Osteoblast (primary cell): ENCODE measurements around the gene PPP2R5C. TPM values are rescaled to one million over a fixed set of nuclear protein-coding genes. Genes with fewer than 3 reads are reported as not detected.

ENCODE experiments used
- DNase-seq: peaks from one replicate; pipeline ENCODE4 v3.0.0; 2011; ENCODE audit warnings: low spot score, mixed read lengths; ENCODE audit not compliant: insufficient read length; ENCODE audit errors: missing footprints
- H2AFZ ChIP-seq: 2 replicates; pipeline ENCODE4 v1.6.0; 2011; ENCODE audit warnings: mild to moderate bottlenecking, low read length
- H3K27ac ChIP-seq: 2 replicates; pipeline ENCODE4 v1.5.1; 2011; ENCODE audit warnings: mild to moderate bottlenecking, low read depth, low read length, moderate library complexity
- H3K27me3 ChIP-seq: 2 replicates; pipeline ENCODE4 v1.6.0; 2012; ENCODE audit warnings: mild to moderate bottlenecking, control low read depth, inconsistent platforms, low read length, moderate library complexity; ENCODE audit not compliant: insufficient read depth
- H3K36me3 ChIP-seq: 2 replicates; pipeline ENCODE4 v1.5.1; 2011; ENCODE audit warnings: mild to moderate bottlenecking, low read length, control low read depth, moderate library complexity; ENCODE audit not compliant: insufficient read depth
- H3K4me1 ChIP-seq: 2 replicates; pipeline ENCODE4 v1.5.1; 2011; ENCODE audit warnings: mild to moderate bottlenecking, low read length, control low read depth, moderate library complexity; ENCODE audit not compliant: insufficient read depth
- H3K4me2 ChIP-seq: 2 replicates; pipeline ENCODE4 v1.6.0; 2011; ENCODE audit warnings: mild to moderate bottlenecking, low read length; ENCODE audit not compliant: insufficient read depth
- H3K4me3 ChIP-seq: fragments of 200-600 bp; sonication (generic); 3 replicates; pipeline ENCODE4 v1.5.1; 2012; ENCODE audit warnings: mild to moderate bottlenecking, low read length, inconsistent platforms; ENCODE audit not compliant: insufficient read depth
- H3K79me2 ChIP-seq: 2 replicates; pipeline ENCODE4 v1.6.0; 2012; ENCODE audit warnings: mild to moderate bottlenecking, low read length, control low read depth, inconsistent platforms; ENCODE audit not compliant: insufficient read depth
- H3K9me3 ChIP-seq: 2 replicates; pipeline ENCODE4 v1.5.1; 2011; ENCODE audit warnings: low read depth, low read length, control low read depth
- H4K20me1 ChIP-seq: 2 replicates; pipeline ENCODE4 v1.6.0; 2012; ENCODE audit warnings: mild to moderate bottlenecking, low read length, control low read depth; ENCODE audit not compliant: insufficient read depth
- total RNA-seq: library from RNA; depleted of rRNA; stranded (reverse); fragments of >200 nt; gene quantifications from 2 replicates; pipeline ENCODE4 v1.2.3, GENCODE V29; 2012
- TF ChIP-seq, protein P1 (sequence below): IDR thresholded peaks from 2 replicates; pipeline ENCODE4 v1.5.1; 2011; ENCODE audit warnings: mild to moderate bottlenecking, low read depth, low read length, moderate library complexity; ENCODE audit errors: extremely low read depth

The PPP2R5C gene
- total RNA-seq, 1 donor, result 101 TPM

DNA sequence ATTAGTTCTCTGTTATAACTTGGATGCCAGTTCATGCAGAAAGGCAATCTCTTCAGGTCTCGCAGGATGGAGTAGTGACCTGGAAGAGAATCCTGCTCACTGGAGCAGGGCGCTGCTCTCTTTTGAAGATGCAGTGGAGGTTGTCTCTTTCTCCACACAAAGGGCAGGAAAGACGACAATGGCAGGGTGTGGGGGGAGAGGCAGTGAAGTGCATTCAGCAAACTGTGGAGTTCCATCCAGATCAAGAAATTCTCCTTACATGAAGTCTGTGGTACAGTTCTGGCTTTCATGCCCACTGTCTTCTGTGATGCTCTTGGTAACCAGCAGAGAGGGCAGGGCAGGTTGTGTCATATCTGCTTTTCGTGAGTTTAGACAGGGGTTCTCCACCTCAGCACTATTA is 6.6 kb upstream of the PPP2R5C start:
- DNase-seq, result no peak
- H3K27ac ChIP-seq, result no peak overlapping the region
- no peaks in the 10 kb centered on the region for H3K9me3 ChIP-seq
- peaks cover 61% of the 10 kb centered on the region for H3K27me3 ChIP-seq
- no peaks in the 10 kb centered on the region for H3K36me3 ChIP-seq
- H4K20me1 ChIP-seq, result no peaks in the 10 kb centered on the region
- TF ChIP-seq, protein P1, sequence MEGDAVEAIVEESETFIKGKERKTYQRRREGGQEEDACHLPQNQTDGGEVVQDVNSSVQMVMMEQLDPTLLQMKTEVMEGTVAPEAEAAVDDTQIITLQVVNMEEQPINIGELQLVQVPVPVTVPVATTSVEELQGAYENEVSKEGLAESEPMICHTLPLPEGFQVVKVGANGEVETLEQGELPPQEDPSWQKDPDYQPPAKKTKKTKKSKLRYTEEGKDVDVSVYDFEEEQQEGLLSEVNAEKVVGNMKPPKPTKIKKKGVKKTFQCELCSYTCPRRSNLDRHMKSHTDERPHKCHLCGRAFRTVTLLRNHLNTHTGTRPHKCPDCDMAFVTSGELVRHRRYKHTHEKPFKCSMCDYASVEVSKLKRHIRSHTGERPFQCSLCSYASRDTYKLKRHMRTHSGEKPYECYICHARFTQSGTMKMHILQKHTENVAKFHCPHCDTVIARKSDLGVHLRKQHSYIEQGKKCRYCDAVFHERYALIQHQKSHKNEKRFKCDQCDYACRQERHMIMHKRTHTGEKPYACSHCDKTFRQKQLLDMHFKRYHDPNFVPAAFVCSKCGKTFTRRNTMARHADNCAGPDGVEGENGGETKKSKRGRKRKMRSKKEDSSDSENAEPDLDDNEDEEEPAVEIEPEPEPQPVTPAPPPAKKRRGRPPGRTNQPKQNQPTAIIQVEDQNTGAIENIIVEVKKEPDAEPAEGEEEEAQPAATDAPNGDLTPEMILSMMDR, result no peak
- H3K4me2 ChIP-seq, result no peak overlapping the region
- H3K4me3 ChIP-seq, result no peak overlapping the region
- H3K4me1 ChIP-seq, result peaks cover under 1% of the 10 kb centered on the region
- no peak overlapping the region for H2AFZ ChIP-seq
- H3K79me2 ChIP-seq, result no peaks in the 10 kb centered on the region

DNA sequence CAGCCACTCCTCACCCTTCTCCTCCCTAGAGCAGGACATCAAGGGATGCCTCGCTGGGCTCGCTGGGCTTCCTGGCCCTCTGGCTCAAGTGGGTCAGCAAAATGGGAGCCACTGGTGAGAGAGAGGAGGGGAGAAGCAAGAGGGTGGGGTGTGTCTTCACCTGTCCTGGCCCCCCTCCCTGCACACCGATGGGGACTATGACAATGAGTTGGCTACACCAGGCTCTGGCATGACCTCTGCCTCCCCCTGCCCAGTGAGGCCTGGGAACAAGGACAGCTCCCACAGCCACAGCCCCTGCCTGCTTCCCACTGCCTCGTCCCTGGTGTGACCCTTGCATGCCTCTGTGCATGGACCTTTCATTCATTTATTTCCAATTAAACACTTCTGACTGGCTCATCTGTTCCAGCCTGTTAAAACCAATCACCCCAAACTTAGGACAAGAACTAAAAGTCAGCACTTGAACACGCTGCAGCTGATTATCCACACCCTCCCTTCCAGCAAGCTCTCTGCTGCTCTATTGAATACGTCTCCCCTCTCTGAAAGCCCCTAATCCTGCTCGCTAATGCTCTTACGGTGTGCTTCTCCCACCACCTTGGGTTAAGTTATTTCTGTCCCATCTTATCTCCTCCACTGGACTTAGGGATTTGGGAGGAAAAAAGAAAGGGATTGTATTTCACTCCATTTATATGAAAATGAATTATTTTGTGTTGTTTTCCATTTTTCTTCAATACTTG is 5.8 kb upstream of the PPP2R5C start:
- Histone ChIP-seq H3K4me1 (peaks cover 5% of the 10 kb centered on the region), H3K4me3 (no peak overlapping the region), H3K36me3 (no peaks in the 10 kb centered on the region), H3K79me2 (no peaks in the 10 kb centered on the region), H3K27me3 (peaks cover 52% of the 10 kb centered on the region), H3K27ac (no peak overlapping the region), H3K4me2 (no peak overlapping the region), H2AFZ (no peak overlapping the region), H4K20me1 (no peaks in the 10 kb centered on the region), H3K9me3 (no peaks in the 10 kb centered on the region)
- TF ChIP-seq, protein P1, result no peak
- no peak for DNase-seq

DNA sequence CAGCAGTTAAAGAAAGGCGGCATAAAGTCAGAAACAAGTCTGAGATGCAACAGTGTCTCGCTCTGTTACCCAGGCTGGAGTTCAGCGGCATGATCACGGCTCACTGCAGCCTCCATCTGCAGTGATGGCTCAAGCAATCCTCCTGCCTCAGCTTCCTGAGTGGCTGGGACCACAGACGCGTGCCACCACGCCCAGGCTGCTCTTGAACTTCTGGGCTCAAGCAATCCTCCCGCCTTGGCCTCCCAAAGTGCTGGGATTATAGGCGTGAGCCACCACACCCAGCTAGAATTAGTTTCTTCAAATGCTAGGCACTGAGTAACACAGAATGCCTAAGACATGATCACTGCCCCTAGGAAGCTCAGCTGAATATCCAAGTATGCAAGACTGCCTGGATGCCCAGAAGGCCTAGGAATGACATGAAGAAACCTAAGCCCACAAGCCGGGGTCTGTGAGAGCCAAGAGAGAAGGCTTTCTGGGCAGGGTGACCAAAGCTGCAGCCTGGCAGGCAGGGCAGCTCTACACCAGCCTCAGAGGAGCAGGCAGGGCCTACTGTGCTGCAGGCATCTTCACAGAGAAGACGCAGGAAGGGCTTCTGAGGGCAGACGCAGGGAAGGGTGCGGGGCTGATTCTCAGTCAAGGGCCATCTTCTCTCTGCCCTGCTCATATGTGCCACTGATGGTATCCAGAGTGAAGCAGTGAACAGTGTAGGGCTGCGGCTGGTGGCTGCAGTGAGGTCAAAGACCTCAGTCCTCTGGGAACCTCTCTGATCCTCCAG is 4.3 kb upstream of the PPP2R5C start:
- peaks cover 38% of the 10 kb centered on the region for H3K27me3 ChIP-seq
- no peak overlapping the region for H3K4me3 ChIP-seq
- TF ChIP-seq, protein P1, result no peak
- no peaks in the 10 kb centered on the region for H3K79me2 ChIP-seq
- H3K4me2 ChIP-seq, result no peak overlapping the region
- H3K4me1 ChIP-seq, result peaks cover 5% of the 10 kb centered on the region
- H4K20me1 ChIP-seq, result no peaks in the 10 kb centered on the region
- no peak overlapping the region for H3K27ac ChIP-seq
- DNase-seq, result peak; percentile 66
- H3K9me3 ChIP-seq, result no peaks in the 10 kb centered on the region
- H2AFZ ChIP-seq, result no peak overlapping the region
- no peaks in the 10 kb centered on the region for H3K36me3 ChIP-seq

DNA sequence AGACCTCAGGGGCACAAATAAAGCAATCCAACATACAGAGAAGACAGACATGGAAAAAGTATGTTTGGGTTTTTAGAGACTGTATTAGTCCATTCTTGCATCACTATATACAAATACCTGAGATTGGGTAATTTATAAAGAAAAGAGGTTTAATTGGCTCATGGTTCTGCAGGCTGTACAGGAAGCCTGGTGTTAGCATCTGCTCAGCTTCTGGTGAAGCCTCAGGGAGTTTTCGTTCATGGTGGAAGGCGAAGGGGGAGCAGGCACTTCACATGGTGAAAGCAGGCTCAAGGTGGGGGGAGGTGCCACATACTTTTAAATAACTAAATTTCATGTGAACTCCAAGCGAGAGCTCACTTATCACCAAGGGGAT is 3.7 kb upstream of the PPP2R5C start:
- TF ChIP-seq, protein P1, result no peak
- Histone ChIP-seq H3K4me2 (no peak overlapping the region), H3K9me3 (no peaks in the 10 kb centered on the region), H3K79me2 (no peaks in the 10 kb centered on the region), H3K4me3 (no peak overlapping the region), H3K27ac (no peak overlapping the region), H3K36me3 (no peaks in the 10 kb centered on the region), H3K4me1 (peaks cover 10% of the 10 kb centered on the region), H2AFZ (no peak overlapping the region), H3K27me3 (peaks cover 32% of the 10 kb centered on the region), H4K20me1 (no peaks in the 10 kb centered on the region)
- DNase-seq, result no peak
